Stomach (tissue), 4 donors: ENCODE results near the gene SMYD3.

Experiments
- EP300 ChIP-seq: sonication (generic); formaldehyde crosslinking; IDR thresholded peaks from one replicate; pipeline ENCODE4 v1.6.1; 2017; ENCODE audit warnings: antibody characterized with exemption
- POLR2A ChIP-seq, 4 donors: fragments of 450-650 bp; IDR thresholded peaks; one replicate each; pipeline ENCODE4 v1.6.1; 2016; ENCODE audit warnings: antibody characterized with exemption in 4 of 4, control low read depth in 2 of 4, mild to moderate bottlenecking in 1 of 4, moderate library complexity in 1 of 4
- POLR2AphosphoS5 ChIP-seq, 3 donors: sonication (generic); formaldehyde crosslinking; IDR thresholded peaks; one replicate each; pipeline ENCODE4 v1.6.1; 2016; ENCODE audit warnings: antibody characterized with exemption in 3 of 3
- TF ChIP-seq, protein P1 (sequence below), 7 experiments: fragments of 450-650 bp in 4 of 7; fragments of 200-600 bp in 3 of 7; sonication (generic) in 3 of 7; IDR thresholded peaks; one replicate each; pipeline ENCODE4 v1.5.1; 2016 to 2019; ENCODE audit warnings: antibody characterized with exemption in 7 of 7, control low read depth in 2 of 7, mild to moderate bottlenecking in 1 of 7

DNA sequence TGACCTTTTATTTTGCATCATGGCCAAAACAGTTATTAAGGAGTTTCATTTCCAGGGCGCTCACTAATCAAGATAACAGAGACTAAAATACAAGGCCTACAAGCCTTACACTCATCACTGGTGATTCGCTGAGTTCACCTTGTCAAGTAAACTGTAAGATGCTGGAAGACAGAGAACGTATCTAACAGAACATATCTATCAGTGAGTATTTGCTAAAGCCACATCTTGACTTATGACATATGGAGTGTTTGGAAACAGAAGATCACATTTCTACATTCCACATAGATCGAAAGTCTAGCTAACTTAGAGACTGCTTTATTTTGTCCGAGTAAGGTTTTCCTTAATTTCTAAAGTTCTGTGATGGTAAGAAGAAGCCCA is 506.5 kb downstream of the SMYD3 start:
- TF ChIP-seq, protein P1, sequence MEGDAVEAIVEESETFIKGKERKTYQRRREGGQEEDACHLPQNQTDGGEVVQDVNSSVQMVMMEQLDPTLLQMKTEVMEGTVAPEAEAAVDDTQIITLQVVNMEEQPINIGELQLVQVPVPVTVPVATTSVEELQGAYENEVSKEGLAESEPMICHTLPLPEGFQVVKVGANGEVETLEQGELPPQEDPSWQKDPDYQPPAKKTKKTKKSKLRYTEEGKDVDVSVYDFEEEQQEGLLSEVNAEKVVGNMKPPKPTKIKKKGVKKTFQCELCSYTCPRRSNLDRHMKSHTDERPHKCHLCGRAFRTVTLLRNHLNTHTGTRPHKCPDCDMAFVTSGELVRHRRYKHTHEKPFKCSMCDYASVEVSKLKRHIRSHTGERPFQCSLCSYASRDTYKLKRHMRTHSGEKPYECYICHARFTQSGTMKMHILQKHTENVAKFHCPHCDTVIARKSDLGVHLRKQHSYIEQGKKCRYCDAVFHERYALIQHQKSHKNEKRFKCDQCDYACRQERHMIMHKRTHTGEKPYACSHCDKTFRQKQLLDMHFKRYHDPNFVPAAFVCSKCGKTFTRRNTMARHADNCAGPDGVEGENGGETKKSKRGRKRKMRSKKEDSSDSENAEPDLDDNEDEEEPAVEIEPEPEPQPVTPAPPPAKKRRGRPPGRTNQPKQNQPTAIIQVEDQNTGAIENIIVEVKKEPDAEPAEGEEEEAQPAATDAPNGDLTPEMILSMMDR (IDR thresholded peaks at IDR 0.05), result no peak
- no peak for TF ChIP-seq POLR2AphosphoS5 (IDR thresholded peaks at IDR 0.05)
- TF ChIP-seq POLR2A (IDR thresholded peaks at IDR 0.05), result no peak
- no peak for TF ChIP-seq EP300
